Smooth muscle cell (in vitro differentiated cells): Measurements from ENCODE around the gene MSX2. TPM values are rescaled to one million over a fixed set of nuclear protein-coding genes. Genes with fewer than 3 reads are reported as not detected.

Experiments
- DNase-seq: peaks from one replicate; lab custom pipeline; 2025; ENCODE audit not compliant: unreplicated experiment; lab: John Stamatoyannopoulos, UW
- H2AFZ ChIP-seq: fragments of 200-600 bp; sonication (generic); 2 replicates; pipeline ENCODE4 v1.6.0; 2016; ENCODE audit warnings: antibody characterized with exemption, low read depth, mild to moderate bottlenecking
- H3F3A ChIP-seq: fragments of 200-600 bp; sonication (generic); 2 replicates; pipeline ENCODE4 v1.6.0; 2017; ENCODE audit warnings: antibody characterized with exemption, low read depth
- H3K27ac ChIP-seq: fragments of 200-600 bp; sonication (generic); 2 replicates; pipeline ENCODE4 v1.5.1; 2016; ENCODE audit warnings: low read depth, mild to moderate bottlenecking
- H3K27me3 ChIP-seq: fragments of 200-600 bp; sonication (generic); 2 replicates; pipeline ENCODE4 v1.6.1; 2016; ENCODE audit warnings: low read depth, mild to moderate bottlenecking
- H3K36me3 ChIP-seq: fragments of 200-600 bp; sonication (generic); 2 replicates; pipeline ENCODE4 v1.5.1; 2016; ENCODE audit warnings: low read depth
- H3K4me1 ChIP-seq: fragments of 200-600 bp; sonication (generic); 2 replicates; pipeline ENCODE4 v1.5.1; 2016; ENCODE audit warnings: low read depth
- H3K4me2 ChIP-seq: fragments of 200-600 bp; sonication (generic); 2 replicates; pipeline ENCODE4 v1.6.0; 2016; ENCODE audit warnings: mild to moderate bottlenecking
- H3K4me3 ChIP-seq: fragments of 200-600 bp; sonication (generic); 2 replicates; pipeline ENCODE4 v1.5.1; 2016; ENCODE audit warnings: mild to moderate bottlenecking
- H3K79me2 ChIP-seq: fragments of 200-600 bp; sonication (generic); 2 replicates; pipeline ENCODE4 v1.6.0; 2016; ENCODE audit warnings: low read depth, mild to moderate bottlenecking
- H3K9ac ChIP-seq: fragments of 200-600 bp; sonication (generic); 2 replicates; pipeline ENCODE4 v1.6.0; 2016; ENCODE audit warnings: low read depth
- H3K9me3 ChIP-seq: fragments of 200-600 bp; sonication (generic); replicated peaks from 2 replicates; pipeline ENCODE4 v1.5.1; 2016; ENCODE audit warnings: low read depth
- H4K20me1 ChIP-seq: fragments of 200-600 bp; sonication (generic); 2 replicates; pipeline ENCODE4 v1.6.0; 2016; ENCODE audit warnings: low read depth
- CTCF ChIP-seq: fragments of 200-600 bp; sonication (generic); IDR thresholded peaks from 2 replicates; pipeline ENCODE4 v1.5.1; 2017; ENCODE audit warnings: borderline replicate concordance, mild to moderate bottlenecking, antibody characterized with exemption; ENCODE audit not compliant: insufficient read depth, poor library complexity, severe bottlenecking
- WGBS: methylation state at CpG from one replicate; pipeline ENCODE4 v1.1.7; 2016; ENCODE audit warnings: low lambda C conversion rate; 5-methylcytosine and 5-hydroxymethylcytosine counted together
- polyA plus RNA-seq: library from polyadenylated mRNA; unstranded; fragments of >200 nt; fragmentation: Nextera tagmentation; extraction: Ambion mirVana; gene quantifications from 2 replicates; pipeline ENCODE4 v1.2.1, GENCODE V29; 2016
- total RNA-seq: library from RNA; depleted of rRNA; stranded (reverse); fragments of >200 nt; gene quantifications from 2 replicates; pipeline ENCODE4 v1.2.3, GENCODE V29; 2014

The MSX2 gene
- total and polyA plus RNA-seq, 2 experiments from 2014 or later, result 50.7 to 76.8 TPM

- TF ChIP-seq CTCF, result no peak
- Histone ChIP-seq H3K4me2 (peak overlapping the region; percentile 13), H3K9me3 (no peaks in the 10 kb centered on the region), H3K4me1 (peaks cover 11% of the 10 kb centered on the region), H3F3A (no peaks in the 10 kb centered on the region), H2AFZ (no peak overlapping the region), H3K27ac (no peak overlapping the region), H3K79me2 (no peaks in the 10 kb centered on the region), H3K9ac (no peak overlapping the region), H3K27me3 (no peaks in the 10 kb centered on the region), H3K36me3 (no peaks in the 10 kb centered on the region), H3K4me3 (no peak overlapping the region), H4K20me1 (no peaks in the 10 kb centered on the region)
- 76% methylated on average over 2 of the region's 2 CpGs for WGBS
- DNase-seq, result no peak
Observed at GRCh38 chr5:174744896-174745295, 20.5 kb downstream of the MSX2 start.

- H3K36me3 ChIP-seq, result no peaks in the 10 kb centered on the region
- no peak overlapping the region for H3K9ac ChIP-seq
- peaks cover 11% of the 10 kb centered on the region for H3K4me1 ChIP-seq
- no peaks in the 10 kb centered on the region for H3K79me2 ChIP-seq
- H3K27ac ChIP-seq, result peak overlapping the region; percentile 1
- peak overlapping the region; percentile 56 for H2AFZ ChIP-seq
- WGBS, result 34% methylated on average over 8 of the region's 8 CpGs
- TF ChIP-seq CTCF, result no peak
- no peaks in the 10 kb centered on the region for H3K9me3 ChIP-seq
- no peak overlapping the region for H3K4me3 ChIP-seq
- H3K27me3 ChIP-seq, result no peaks in the 10 kb centered on the region
- H3K4me2 ChIP-seq, result peak overlapping the region; percentile 13
- no peak for DNase-seq
- no peaks in the 10 kb centered on the region for H3F3A ChIP-seq
- no peaks in the 10 kb centered on the region for H4K20me1 ChIP-seq
Observed at GRCh38 chr5:174745590-174746103, 21.3 kb downstream of the MSX2 start.

- Histone ChIP-seq H3K27ac (peak overlapping the region; percentile 51), H3K4me2 (peak overlapping the region; percentile 93), H3K9ac (peak overlapping the region; percentile 47), H3K27me3 (no peaks in the 10 kb centered on the region), H4K20me1 (no peaks in the 10 kb centered on the region), H3F3A (no peaks in the 10 kb centered on the region), H3K4me3 (peak overlapping the region; percentile 62), H3K79me2 (no peaks in the 10 kb centered on the region), H3K36me3 (no peaks in the 10 kb centered on the region), H3K9me3 (no peaks in the 10 kb centered on the region), H2AFZ (peak overlapping the region; percentile 89), H3K4me1 (peaks cover 9% of the 10 kb centered on the region)
- WGBS, result 2% methylated on average over 3 of the region's 3 CpGs
- no peak for DNase-seq
- no peak for TF ChIP-seq CTCF
Observed at GRCh38 chr5:174750711-174751110, 26.3 kb downstream of the MSX2 start.

- Histone ChIP-seq H3K4me1 (peaks cover 5% of the 10 kb centered on the region), H2AFZ (peak overlapping the region; percentile 89), H3K9ac (peak overlapping the region; percentile 47), H3K79me2 (no peaks in the 10 kb centered on the region), H4K20me1 (no peaks in the 10 kb centered on the region), H3K27me3 (no peaks in the 10 kb centered on the region), H3K4me3 (peak overlapping the region; percentile 62), H3K9me3 (no peaks in the 10 kb centered on the region), H3K36me3 (no peaks in the 10 kb centered on the region), H3F3A (no peaks in the 10 kb centered on the region), H3K4me2 (peak overlapping the region; percentile 93), H3K27ac (peak overlapping the region; percentile 51)
- no peak for DNase-seq
- 2% methylated on average over 76 of the region's 89 CpGs for WGBS
- no peak for TF ChIP-seq CTCF
Observed at GRCh38 chr5:174751154-174752000, 27.0 kb downstream of the MSX2 start.
